Fibroblast of lung (primary cell): ENCODE measurements around the gene COLEC12.

Experiments used
- CTCF ChIP-seq, 2 donors: IDR thresholded peaks in 1 of 2; conservative IDR thresholded peaks in 1 of 2; 1 replicate in 1 of 2; 2 replicates in 1 of 2; pipeline ENCODE4 v1.5.1; 2011 to 2012; ENCODE audit warnings: low read length in 2 of 2, control low read depth in 1 of 2, inconsistent platforms in 1 of 2, low read depth in 1 of 2, mild to moderate bottlenecking in 1 of 2
- EZH2 ChIP-seq: IDR thresholded peaks from 2 replicates; pipeline ENCODE4 v1.5.1; 2012; ENCODE audit warnings: low read length, control low read depth, mild to moderate bottlenecking; ENCODE audit errors: missing control alignments

GRCh38 chr18:449374-449773 is 51.1 kb downstream of the COLEC12 start:
- TF ChIP-seq CTCF (conservative IDR thresholded peaks at IDR 0.05 in 1 of 2, IDR thresholded peaks at IDR 0.05 in 1 of 2; ENCODE audit: low read depth in 1 of 2, low read length in 2 of 2) (no peak), EZH2 (no peak)
